PFSK-1 (cell line): Measurements from ENCODE around the gene ACTC1.

Source experiments
- FOXP2 ChIP-seq: optimal IDR thresholded peaks from 2 replicates; pipeline ENCODE3; 2011; ENCODE audit warnings: borderline replicate concordance, control low read depth, inconsistent platforms; ENCODE audit not compliant: insufficient read depth; ENCODE audit errors: extremely low read length, extremely low read depth
- POLR2AphosphoS5 ChIP-seq: IDR thresholded peaks from 2 replicates; pipeline ENCODE4 v1.6.1; 2012; ENCODE audit warnings: low read depth, mild to moderate bottlenecking, control low read depth, low read length, moderate library complexity
- SIN3A ChIP-seq: IDR thresholded peaks from 2 replicates; pipeline ENCODE4 v1.6.1; 2012; ENCODE audit warnings: mild to moderate bottlenecking, low read length, moderate library complexity, borderline replicate concordance; ENCODE audit not compliant: insufficient read depth
- TAF1 ChIP-seq: IDR thresholded peaks from 2 replicates; pipeline ENCODE4 v1.6.1; 2012; ENCODE audit warnings: low read length, control low read depth, borderline replicate concordance; ENCODE audit not compliant: insufficient read depth
- TF ChIP-seq, protein P1 (sequence below), 2 experiments: IDR thresholded peaks; 2 replicates each; pipeline versions ENCODE4 v1.6.1 to v1.8.0; 2011 to 2012; ENCODE audit warnings: low read depth in 2 of 2, low read length in 2 of 2, control low read depth in 1 of 2, inconsistent platforms in 1 of 2, mild to moderate bottlenecking in 1 of 2, moderate library complexity in 1 of 2; ENCODE audit not compliant: insufficient read depth in 1 of 2

The ACTC1 gene

DNA sequence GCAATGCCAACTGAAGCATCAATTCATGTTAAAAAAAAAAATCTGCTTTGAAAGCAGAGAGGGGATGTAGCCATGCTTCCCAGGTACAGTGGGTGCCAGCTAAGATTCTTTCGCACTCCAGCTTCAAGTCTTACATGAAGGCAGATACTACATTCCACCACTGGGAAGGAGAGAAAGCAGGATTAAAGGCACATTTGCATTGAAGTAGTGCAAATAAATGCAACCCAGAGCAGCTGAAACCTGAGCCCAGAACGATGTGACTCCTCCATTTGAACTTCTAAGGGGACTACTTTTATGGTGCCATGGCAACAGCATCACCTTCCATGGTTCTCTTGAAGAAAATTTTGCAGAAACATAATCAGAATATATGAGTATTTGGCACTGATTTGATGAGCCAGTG, 21.4 kb downstream of the ACTC1 start:
- no peak for TF ChIP-seq FOXP2
- TF ChIP-seq, protein P1, sequence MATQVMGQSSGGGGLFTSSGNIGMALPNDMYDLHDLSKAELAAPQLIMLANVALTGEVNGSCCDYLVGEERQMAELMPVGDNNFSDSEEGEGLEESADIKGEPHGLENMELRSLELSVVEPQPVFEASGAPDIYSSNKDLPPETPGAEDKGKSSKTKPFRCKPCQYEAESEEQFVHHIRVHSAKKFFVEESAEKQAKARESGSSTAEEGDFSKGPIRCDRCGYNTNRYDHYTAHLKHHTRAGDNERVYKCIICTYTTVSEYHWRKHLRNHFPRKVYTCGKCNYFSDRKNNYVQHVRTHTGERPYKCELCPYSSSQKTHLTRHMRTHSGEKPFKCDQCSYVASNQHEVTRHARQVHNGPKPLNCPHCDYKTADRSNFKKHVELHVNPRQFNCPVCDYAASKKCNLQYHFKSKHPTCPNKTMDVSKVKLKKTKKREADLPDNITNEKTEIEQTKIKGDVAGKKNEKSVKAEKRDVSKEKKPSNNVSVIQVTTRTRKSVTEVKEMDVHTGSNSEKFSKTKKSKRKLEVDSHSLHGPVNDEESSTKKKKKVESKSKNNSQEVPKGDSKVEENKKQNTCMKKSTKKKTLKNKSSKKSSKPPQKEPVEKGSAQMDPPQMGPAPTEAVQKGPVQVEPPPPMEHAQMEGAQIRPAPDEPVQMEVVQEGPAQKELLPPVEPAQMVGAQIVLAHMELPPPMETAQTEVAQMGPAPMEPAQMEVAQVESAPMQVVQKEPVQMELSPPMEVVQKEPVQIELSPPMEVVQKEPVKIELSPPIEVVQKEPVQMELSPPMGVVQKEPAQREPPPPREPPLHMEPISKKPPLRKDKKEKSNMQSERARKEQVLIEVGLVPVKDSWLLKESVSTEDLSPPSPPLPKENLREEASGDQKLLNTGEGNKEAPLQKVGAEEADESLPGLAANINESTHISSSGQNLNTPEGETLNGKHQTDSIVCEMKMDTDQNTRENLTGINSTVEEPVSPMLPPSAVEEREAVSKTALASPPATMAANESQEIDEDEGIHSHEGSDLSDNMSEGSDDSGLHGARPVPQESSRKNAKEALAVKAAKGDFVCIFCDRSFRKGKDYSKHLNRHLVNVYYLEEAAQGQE (IDR thresholded peaks at IDR 0.05; ENCODE audit: insufficient read depth in 1 of 2, low read depth in 2 of 2, low read length in 2 of 2): no peak
- no peak for TF ChIP-seq POLR2AphosphoS5
- TF ChIP-seq TAF1: no peak
- TF ChIP-seq SIN3A: no peak

DNA sequence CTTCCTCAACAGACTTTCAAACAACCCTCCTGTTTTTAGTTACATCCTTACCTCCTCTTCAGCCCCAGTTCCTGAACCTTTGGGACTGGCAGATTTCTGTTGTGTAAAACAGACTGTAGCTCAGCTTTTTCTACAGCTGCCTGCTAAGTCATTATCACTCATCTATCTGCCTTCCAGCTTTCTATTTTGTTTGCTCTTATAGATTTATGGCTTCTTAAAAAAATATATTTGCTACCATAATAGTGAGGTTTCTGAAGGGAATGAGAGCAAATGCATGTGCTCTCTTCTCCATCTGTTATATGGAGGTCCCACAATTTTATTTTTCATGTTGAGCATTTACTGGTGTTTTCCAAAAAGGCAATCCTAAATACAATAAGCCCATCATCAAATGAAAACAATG, 22.3 kb downstream of the ACTC1 start:
- no peak for TF ChIP-seq SIN3A
- TF ChIP-seq, protein P1 (IDR thresholded peaks at IDR 0.05; ENCODE audit: insufficient read depth in 1 of 2, low read depth in 2 of 2, low read length in 2 of 2): no peak
- no peak for TF ChIP-seq TAF1
- no peak for TF ChIP-seq POLR2AphosphoS5
- no peak for TF ChIP-seq FOXP2

DNA sequence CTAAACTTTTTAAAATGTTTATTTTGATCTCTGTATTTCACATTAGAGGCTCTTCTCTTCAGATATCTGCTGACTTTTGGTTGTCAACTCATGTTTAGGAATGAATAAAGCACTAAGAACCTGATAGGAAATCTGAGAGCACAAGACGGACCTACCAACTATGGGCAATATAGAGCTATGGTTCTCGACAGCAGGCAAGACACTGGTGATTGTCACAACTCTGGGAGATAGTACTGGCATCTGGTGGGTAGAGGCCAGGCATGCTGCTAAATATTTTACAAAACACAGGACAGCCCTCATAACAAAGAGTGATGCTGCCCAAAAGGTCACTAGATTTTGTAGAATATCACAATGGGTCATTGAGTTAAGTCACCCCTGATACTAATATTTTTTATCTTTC, 23.0 kb downstream of the ACTC1 start:
- TF ChIP-seq SIN3A (no peak), POLR2AphosphoS5 (no peak), FOXP2 (no peak), TAF1 (no peak)
- TF ChIP-seq, protein P1 (IDR thresholded peaks at IDR 0.05; ENCODE audit: insufficient read depth in 1 of 2, low read depth in 2 of 2, low read length in 2 of 2): no peak

DNA sequence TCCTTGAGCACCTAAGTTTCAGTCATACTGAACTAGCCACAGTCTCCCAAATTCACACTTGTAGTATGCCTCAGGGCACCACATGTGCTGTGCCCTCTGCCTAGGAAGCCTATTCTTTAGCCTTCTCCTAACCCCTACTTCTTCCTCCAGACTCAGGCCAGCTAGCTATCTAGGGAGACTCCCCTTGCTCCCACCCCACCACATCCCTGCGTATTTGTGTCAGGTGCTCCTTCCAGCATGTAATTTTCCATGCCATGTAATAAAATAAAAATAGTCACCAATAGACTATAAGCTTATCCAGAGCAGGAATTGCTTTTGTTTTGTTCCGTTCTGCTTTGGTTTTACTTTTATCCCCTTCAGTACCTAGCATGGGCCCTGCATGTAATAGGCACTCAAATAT, 25.6 kb downstream of the ACTC1 start:
- TF ChIP-seq TAF1 (no peak), POLR2AphosphoS5 (no peak), SIN3A (no peak), FOXP2 (no peak)
- TF ChIP-seq, protein P1 (IDR thresholded peaks at IDR 0.05; ENCODE audit: insufficient read depth in 1 of 2, low read depth in 2 of 2, low read length in 2 of 2): no peak

DNA sequence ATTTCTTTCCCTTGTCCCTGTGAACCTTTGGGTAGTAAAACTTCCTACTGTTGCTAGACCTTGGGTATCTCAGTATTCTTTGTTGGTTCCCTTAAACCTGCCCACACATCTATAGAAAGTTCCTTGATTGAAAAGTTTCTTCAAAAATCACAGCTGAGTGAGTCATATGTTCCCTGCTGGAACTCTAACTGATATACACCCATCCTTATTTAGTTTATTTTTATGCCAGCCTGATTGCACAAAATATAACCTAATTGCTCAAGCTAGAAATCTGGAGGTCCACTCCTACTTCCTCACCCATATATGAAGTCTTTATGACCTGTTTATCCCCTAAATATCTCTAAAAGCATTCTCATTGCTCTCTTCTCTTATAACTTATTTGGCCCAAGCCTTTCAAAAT, 26.8 kb downstream of the ACTC1 start:
- no peak for TF ChIP-seq POLR2AphosphoS5
- TF ChIP-seq TAF1: no peak
- no peak for TF ChIP-seq FOXP2
- TF ChIP-seq SIN3A: no peak
- TF ChIP-seq, protein P1 (IDR thresholded peaks at IDR 0.05; ENCODE audit: insufficient read depth in 1 of 2, low read depth in 2 of 2, low read length in 2 of 2): no peak
